Left lung (tissue), 10 donors: ENCODE results near the gene CTNNA3. TPM values are rescaled to one million over a fixed set of nuclear protein-coding genes. Genes with fewer than 3 reads are reported as not detected.
A peak's percentile ranks its signal among the peaks of the same experiment; 100 is the strongest.

Experiments used
- ATAC-seq: fragments of 200-7000 bp; cut with Tn5 transposase; one replicate; pipeline ENCODE4 v1.9.1; 2020; ENCODE audit warnings: moderate library complexity
- DNase-seq, 4 donors: peaks; one replicate each; pipeline ENCODE4 v3.0.0-alpha.2; 2013 to 2020
- H3K27ac ChIP-seq, 2 donors: fragments of 200-600 bp; sonication (generic) in 1 of 2; one replicate each; pipeline versions ENCODE4 v1.5.0 to v1.8.0; 2020 to 2021
- H3K27me3 ChIP-seq, 2 donors: fragments of 200-600 bp; sonication (generic) in 1 of 2; one replicate each; pipeline versions ENCODE4 v1.5.0 to v1.8.0; 2020 to 2021
- H3K36me3 ChIP-seq, 2 donors: fragments of 200-600 bp; sonication (generic) in 1 of 2; one replicate each; pipeline versions ENCODE4 v1.5.0 to v1.8.0; 2020 to 2021
- H3K4me1 ChIP-seq, 2 donors: fragments of 200-600 bp; one replicate each; pipeline ENCODE4 v1.8.0; 2021
- H3K4me3 ChIP-seq, 2 donors: fragments of 200-600 bp; sonication (generic) in 1 of 2; one replicate each; pipeline versions ENCODE4 v1.5.0 to v1.8.0; 2020 to 2021; ENCODE audit warnings: mild to moderate bottlenecking in 1 of 2
- H3K9me3 ChIP-seq, 2 donors: fragments of 200-600 bp; sonication (generic) in 1 of 2; one replicate each; pipeline versions ENCODE4 v1.5.0 to v1.8.0; 2020 to 2021
- intact Hi-C, 2 donors: fragments of 100-400 bp; cut with DNase I; formaldehyde crosslinking; loops; one replicate each; pipeline versions ENCODE4 v1.11.2 to v1.14.2; 2022
- polyA plus RNA-seq, 6 donors: library from polyadenylated mRNA; unstranded; fragments of 120-200 nt; gene quantifications; one replicate each; pipeline ENCODE4 v1.2.1, GENCODE V29; 2013; ENCODE audit not compliant: insufficient read length in 6 of 6
- total RNA-seq, 2 donors: library from RNA; stranded (reverse); fragmentation: NEBNext Ultra II Directional; extraction: Animal tissue kit (Norgen Biotek cat#: 25700); gene quantifications; one replicate each; pipeline ENCODE4 v1.2.1, GENCODE V29; 2021
- TF ChIP-seq, protein P1 (sequence below), 2 donors: fragments of 200-600 bp; sonication (generic) in 1 of 2; IDR thresholded peaks; one replicate each; pipeline versions ENCODE4 v1.5.0 to v1.8.0; 2021; ENCODE audit warnings: antibody characterized with exemption in 2 of 2
- donor health status: DM: no; HTN: yes; CAD: no.
- donor health status: DM: no; HTN: no; CAD: no.

Gene CTNNA3
- total and polyA plus RNA-seq, 8 donors = 1.1 to 8.2 (median 6.6) TPM; not detected in 1

DNA sequence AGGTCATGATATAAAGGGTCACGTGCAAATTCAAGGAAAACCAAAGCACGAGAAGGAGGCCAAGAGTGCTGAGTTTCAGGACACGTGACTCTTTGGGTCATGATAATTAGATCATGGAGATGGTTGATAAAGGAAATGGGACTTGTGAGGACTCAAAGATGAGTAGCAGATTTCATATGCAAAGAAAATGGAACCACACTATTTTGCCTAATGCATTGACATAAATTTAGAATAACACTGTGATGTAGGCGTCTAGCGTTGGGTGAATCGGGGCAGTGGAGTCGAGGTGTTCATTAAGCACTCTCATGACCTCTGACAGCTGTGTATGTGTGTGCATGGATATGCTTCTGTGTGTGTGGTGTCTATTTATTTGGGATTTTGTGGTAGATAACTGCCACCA lies 1795.7 kb downstream of the CTNNA3 start:
- H3K36me3 ChIP-seq = no peaks in the 10 kb centered on the region
- H3K4me3 ChIP-seq = no peak overlapping the region
- intact Hi-C loops = no loop called here
- no peak for ATAC-seq
- H3K27ac ChIP-seq = no peak overlapping the region
- TF ChIP-seq, protein P1, sequence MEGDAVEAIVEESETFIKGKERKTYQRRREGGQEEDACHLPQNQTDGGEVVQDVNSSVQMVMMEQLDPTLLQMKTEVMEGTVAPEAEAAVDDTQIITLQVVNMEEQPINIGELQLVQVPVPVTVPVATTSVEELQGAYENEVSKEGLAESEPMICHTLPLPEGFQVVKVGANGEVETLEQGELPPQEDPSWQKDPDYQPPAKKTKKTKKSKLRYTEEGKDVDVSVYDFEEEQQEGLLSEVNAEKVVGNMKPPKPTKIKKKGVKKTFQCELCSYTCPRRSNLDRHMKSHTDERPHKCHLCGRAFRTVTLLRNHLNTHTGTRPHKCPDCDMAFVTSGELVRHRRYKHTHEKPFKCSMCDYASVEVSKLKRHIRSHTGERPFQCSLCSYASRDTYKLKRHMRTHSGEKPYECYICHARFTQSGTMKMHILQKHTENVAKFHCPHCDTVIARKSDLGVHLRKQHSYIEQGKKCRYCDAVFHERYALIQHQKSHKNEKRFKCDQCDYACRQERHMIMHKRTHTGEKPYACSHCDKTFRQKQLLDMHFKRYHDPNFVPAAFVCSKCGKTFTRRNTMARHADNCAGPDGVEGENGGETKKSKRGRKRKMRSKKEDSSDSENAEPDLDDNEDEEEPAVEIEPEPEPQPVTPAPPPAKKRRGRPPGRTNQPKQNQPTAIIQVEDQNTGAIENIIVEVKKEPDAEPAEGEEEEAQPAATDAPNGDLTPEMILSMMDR (IDR thresholded peaks at IDR 0.05) = no peak
- H3K9me3 ChIP-seq = no peaks in the 10 kb centered on the region
- H3K27me3 ChIP-seq = no peaks in the 10 kb centered on the region
- H3K4me1 ChIP-seq = no peaks in the 10 kb centered on the region
- no peak for DNase-seq

DNA sequence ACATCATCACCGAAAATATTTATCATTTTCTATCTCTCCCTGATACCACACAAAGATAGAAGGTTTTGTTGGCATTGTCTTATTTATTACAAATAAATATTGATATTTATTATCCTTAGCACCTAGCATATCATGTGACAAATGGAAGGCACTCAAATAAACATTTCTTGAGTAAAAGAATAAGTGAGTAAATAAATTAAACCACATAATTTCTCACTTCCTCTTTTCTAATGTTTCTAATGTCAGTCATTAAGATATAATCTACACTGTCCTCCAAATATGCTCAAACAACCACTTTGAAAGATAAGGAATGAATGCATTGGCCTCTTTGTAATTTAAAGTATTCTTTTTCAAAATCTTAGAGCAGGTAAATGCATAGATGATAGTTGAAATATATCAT lies 1797.9 kb downstream of the CTNNA3 start:
- Histone ChIP-seq H3K27me3 (no peaks in the 10 kb centered on the region), H3K4me3 (no peak overlapping the region), H3K9me3 (no peaks in the 10 kb centered on the region), H3K27ac (no peak overlapping the region), H3K4me1 (no peaks in the 10 kb centered on the region), H3K36me3 (no peaks in the 10 kb centered on the region)
- ATAC-seq (no peak), DNase-seq (no peak)
- intact Hi-C loops = no loop called here
- TF ChIP-seq, protein P1 (IDR thresholded peaks at IDR 0.05) = no peak

DNA sequence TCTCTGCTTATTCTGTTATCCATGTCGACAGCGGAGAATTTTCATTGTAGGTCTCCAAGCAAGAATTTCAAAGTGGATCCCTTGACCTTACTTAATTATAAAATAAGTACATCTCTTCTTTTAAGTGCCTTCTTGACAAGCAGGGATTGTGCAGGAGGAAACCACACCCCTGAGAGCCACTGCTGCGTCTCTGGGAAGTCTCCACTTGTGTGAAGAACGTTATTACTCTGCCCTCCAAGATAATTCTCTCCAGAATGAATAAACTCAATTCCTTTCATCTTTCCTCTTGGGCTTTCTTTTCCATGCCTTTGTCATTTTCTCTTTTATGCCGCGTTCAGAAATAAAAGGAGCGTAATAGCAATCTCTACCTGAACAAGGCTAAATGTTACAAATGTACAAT lies 1801.0 kb downstream of the CTNNA3 start:
- Histone ChIP-seq H3K27me3 (no peaks in the 10 kb centered on the region), H3K27ac (no peak overlapping the region), H3K4me3 (no peak overlapping the region), H3K9me3 (no peaks in the 10 kb centered on the region), H3K4me1 (no peaks in the 10 kb centered on the region), H3K36me3 (no peaks in the 10 kb centered on the region)
- TF ChIP-seq, protein P1 (IDR thresholded peaks at IDR 0.05) = no peak
- ATAC-seq (peak; percentile 62), DNase-seq (peak in 1 of 4 donors; percentile 35)
- intact Hi-C loops = no loop called here

DNA sequence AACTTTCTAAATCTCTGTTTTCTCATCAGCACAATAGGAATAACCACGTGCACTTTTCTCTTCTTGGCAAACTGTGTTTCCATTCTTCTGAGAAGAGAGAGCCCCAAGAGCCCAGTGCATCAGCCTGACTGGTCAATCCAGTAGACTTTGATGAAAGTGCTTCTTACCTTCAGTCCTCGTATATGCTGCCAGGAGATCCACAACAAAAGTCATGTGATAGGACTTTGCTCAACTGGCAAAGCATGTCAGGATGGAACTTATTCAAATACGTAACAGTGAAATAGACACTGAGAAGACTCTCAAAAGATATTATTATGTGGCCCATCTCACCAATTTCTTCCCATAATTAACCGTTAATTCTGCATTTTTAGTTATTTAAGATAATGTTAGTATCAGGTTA lies 1801.6 kb downstream of the CTNNA3 start:
- intact Hi-C loops = no loop called here

DNA sequence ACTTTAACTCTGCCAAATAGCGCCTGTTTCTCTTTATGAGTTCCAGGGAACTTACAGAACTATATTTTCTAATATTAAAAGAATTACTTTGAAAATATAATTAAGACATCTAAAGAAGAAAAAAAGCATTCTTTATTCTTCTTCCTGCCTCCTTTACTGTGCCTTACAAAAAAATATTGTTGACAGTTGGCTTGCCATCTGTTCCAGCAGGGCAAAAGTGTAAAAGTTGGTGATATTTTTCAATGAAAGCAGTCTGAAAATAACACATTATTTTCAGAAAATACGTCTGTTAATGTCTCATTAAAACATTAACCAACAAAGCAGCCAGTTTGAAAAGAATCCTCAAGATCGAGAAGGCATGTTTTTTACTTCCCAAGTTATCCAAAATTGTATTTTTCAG lies 1802.3 kb downstream of the CTNNA3 start:
- H3K4me1 ChIP-seq = no peaks in the 10 kb centered on the region
- H3K27me3 ChIP-seq = no peaks in the 10 kb centered on the region
- TF ChIP-seq, protein P1 (IDR thresholded peaks at IDR 0.05) = no peak
- no peak for ATAC-seq
- no peak overlapping the region for H3K4me3 ChIP-seq
- DNase-seq = no peak
- intact Hi-C loops = no loop called here
- H3K27ac ChIP-seq = no peak overlapping the region
- H3K36me3 ChIP-seq = no peaks in the 10 kb centered on the region
- no peaks in the 10 kb centered on the region for H3K9me3 ChIP-seq

More for the DNA sequence above, 1801.6 kb downstream of the CTNNA3 start:
- H3K4me3 ChIP-seq = no peak overlapping the region
- H3K4me1 ChIP-seq = no peaks in the 10 kb centered on the region
- DNase-seq (no peak), ATAC-seq (no peak)
- H3K36me3 ChIP-seq = no peaks in the 10 kb centered on the region
- H3K27ac ChIP-seq = no peak overlapping the region
- H3K9me3 ChIP-seq = no peaks in the 10 kb centered on the region
- TF ChIP-seq, protein P1 (IDR thresholded peaks at IDR 0.05) = no peak
- no peaks in the 10 kb centered on the region for H3K27me3 ChIP-seq
